Measurements from ENCODE around the gene CXXC5. TPM values are rescaled to one million over a fixed set of nuclear protein-coding genes. Genes with fewer than 3 reads are reported as not detected.

Gene CXXC5
- total RNA-seq, 1 donor from 2014 or later: 33.0 TPM

DNA sequence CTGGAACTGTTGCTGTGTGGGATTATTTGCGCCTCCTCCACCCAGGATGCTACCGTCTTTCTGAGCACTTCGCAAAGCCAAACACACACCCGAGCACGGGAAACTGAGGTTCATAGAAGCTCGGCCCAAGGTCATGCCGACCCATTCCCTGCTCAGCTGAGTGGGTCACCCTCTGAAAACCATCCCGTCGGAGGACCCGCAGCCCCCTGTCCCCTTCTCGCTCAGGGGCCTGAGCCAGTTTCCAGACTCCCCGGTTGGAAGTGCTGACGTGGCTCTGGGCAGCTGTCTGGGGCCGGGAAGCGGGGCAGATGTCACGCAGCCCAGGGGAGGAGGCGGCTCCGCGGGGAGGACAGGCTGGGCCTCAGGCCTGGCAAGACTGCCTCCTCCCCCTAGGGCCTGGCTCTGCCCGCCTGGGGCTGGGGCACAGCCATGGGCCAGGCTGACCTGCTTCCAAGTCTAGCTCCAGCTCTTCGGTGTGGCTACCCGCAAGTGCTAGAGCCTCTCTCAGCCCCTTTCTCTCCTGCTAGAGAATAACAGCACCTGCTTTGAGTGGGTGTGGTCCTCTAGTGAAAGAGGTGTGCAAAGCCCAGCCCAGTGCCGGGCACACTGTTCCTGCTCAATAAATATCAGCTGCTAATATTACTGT, 9.9 kb upstream of the CXXC5 start:
- peak; percentile 93 for DNase-seq (ENCODE audit: low spot score)

DNA sequence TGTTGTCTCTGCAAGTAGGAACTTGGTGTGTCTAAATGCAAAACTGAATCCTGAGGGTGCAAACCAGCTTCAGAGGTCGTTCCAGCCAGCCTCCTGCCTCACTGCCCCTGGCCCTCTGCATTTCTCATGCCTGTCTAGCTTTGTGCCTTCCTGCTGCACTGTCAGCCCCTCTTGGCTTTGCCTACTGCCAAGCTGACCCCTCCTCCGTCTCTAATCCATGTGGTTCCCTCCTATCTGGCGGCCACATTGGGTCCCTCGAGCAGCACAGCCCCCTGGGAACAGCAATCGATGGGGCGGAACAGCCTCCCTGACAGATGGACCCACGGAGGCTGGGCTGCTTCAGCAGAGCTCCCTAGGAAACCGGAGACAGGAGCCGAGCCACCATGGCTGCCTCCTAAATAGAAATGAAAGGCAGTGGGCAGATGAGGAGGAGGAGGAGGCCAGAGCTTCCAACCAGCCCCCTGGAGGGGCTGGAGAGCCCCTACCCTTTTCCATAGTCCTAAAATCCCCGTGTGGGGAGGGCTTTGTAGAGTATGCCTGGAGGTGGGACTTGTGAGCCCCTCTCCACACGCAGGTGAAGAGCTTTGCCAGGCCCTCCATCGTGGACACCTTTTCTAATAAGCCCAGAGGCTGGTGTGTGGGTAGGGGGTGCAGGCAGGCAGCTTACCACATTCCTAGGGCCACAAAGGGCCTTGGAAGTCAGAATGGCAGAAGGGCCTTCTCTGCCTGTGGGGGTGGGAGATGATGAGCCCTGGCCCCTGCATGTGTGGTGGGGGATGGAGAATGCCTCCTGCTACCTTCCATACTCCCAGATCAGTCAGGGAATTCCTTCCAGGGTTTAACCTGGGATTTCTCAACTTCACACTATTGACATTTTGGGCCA, 9.2 kb upstream of the CXXC5 start:
- peak; percentile 69 for DNase-seq (ENCODE audit: low spot score)

GRCh38 chr5:139639619-139640380, 8.3 kb upstream of the CXXC5 start:
- DNase-seq (ENCODE audit: low spot score): peak; percentile 64

DNA sequence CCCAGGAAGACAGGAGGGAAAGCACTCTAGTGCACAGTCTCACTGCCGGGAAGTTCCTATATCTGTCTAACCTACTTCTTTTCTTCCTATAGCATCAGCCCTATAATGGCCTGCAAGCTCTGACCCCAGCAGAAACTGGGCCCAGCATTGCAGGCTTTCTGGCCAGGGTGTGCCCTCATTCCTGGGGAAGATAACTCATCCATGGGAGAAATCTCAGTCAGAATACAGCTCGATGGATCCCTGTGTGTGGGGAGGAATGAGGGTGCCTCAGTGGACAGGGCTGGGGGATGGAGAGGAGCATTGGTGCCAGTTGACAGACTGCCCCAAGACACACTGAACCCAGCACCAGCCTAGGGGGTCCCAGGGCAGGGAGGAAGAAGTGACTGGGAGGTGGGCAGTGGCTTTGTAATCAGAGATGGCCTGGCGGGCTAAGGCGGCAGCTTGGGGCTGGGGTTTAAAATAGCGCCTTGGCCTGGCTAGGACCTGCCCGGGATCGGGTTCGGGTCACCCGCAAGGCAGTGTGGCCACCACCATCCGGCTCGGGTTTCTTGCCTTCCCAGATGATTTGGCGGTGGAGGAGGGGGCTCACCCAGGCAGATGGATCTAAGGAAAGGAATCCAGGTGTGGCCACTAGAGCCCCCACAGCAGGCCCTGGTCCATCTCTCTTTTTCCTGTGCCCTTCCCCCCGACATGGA, 7.6 kb upstream of the CXXC5 start:
- DNase-seq (ENCODE audit: low spot score): peak; percentile 84

DNA sequence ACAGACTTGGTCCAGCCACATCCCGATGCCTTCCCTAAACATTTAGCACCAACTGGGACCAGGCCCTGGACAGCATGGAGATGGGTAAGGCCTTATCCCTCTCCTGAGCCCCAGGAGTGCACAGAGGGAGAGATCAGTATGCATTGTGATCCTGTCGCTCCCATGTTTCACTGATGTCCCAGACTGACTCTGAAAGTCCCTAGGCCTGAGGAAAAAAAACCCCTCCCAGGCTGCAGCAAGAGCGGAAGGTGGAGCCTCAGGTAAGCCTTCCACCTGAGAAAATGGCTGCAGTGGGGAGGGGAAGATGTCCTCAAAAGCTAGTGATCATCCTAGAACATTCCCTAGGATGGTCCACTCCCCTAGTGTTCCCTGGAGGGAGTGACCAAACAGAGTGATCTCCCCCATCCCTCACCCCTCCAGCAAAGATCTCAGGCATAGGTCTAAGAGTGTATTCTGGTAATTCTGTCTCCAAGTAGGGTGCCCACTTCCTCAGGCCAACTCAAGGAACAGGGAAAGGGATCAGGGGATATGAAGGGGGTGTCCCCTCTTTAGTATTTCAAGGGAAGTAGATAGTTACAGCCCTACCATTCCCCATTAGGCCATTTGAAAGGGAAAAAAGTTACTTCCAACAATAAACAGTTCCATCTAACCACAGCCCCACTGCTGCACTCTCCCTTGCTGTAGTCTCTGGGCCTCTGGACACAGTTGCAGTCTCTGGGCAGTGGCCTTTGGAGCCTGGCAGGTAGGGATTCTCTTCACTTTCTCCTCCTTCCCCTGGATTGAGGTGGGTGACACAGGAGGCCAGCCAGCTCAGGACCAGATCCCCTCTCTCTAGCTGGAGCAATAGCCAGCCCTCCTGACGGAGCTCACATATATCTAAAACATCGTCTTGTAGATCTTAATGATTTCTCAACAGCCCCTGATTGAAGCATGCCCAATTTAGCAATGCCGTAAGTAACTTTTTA, 6.8 kb upstream of the CXXC5 start:
- DNase-seq (ENCODE audit: low spot score): peak; percentile 62

GRCh38 chr5:139642213-139642612, 5.9 kb upstream of the CXXC5 start:
- peak; percentile 57 for DNase-seq (ENCODE audit: low spot score)

GRCh38 chr5:139642891-139643871, 5.0 kb upstream of the CXXC5 start:
- peak; percentile 86 for DNase-seq (ENCODE audit: low spot score)

GRCh38 chr5:139644001-139644456, 4.1 kb upstream of the CXXC5 start:
- DNase-seq (ENCODE audit: low spot score): peak; percentile 78

- peak; percentile 69 for DNase-seq (ENCODE audit: low spot score)
Observed at GRCh38 chr5:139644646-139645429, 3.3 kb upstream of the CXXC5 start.

DNA sequence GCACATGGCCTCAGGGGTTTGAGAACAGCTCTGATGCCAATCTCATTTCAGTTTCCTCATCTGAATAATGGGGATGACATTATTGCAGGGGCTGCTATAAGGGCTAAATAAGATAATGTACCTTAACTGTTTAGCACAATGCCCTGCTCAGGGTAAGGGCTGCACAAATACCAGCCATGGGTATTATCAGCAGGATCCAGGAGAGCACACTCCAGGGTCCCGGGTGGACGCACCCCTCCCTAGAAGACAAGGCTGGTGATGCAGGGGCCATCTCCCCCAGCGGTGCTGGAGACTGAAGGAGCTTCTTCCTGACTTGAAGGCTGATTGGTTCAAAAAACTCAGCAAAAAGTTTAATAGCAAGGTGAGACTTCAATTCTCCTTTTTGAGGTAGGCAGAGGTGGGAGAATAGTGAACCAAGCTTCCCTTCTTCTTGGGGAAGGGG, 2.7 kb upstream of the CXXC5 start:
- DNase-seq (ENCODE audit: low spot score): no peak

DNA sequence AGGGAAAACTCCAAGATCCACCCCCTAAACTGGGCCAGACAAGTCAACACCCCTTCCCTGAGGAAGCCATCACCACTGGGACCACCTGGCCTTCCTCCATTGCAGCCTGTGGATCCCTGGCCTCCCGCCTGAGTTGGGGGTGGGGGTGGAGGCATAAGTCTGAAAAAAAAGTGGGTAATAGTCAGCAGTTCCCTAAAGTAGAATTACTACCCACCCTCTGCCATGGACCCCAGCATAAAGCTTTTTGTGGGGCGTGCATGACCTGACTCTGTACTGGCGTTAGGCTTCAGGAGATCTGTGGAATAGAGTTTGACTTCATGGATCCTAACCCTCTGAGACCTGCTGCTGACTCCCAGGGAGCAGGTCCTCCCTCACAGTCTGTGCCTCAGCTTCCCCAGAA, 2.0 kb upstream of the CXXC5 start:
- no peak for DNase-seq (ENCODE audit: low spot score)

- no peak for DNase-seq (ENCODE audit: low spot score)
Observed at GRCh38 chr5:139646912-139647505, 1.1 kb upstream of the CXXC5 start.

GRCh38 chr5:139647506-139648204, 494 bp upstream of the CXXC5 start:
- DNase-seq (ENCODE audit: low spot score): no peak

DNA sequence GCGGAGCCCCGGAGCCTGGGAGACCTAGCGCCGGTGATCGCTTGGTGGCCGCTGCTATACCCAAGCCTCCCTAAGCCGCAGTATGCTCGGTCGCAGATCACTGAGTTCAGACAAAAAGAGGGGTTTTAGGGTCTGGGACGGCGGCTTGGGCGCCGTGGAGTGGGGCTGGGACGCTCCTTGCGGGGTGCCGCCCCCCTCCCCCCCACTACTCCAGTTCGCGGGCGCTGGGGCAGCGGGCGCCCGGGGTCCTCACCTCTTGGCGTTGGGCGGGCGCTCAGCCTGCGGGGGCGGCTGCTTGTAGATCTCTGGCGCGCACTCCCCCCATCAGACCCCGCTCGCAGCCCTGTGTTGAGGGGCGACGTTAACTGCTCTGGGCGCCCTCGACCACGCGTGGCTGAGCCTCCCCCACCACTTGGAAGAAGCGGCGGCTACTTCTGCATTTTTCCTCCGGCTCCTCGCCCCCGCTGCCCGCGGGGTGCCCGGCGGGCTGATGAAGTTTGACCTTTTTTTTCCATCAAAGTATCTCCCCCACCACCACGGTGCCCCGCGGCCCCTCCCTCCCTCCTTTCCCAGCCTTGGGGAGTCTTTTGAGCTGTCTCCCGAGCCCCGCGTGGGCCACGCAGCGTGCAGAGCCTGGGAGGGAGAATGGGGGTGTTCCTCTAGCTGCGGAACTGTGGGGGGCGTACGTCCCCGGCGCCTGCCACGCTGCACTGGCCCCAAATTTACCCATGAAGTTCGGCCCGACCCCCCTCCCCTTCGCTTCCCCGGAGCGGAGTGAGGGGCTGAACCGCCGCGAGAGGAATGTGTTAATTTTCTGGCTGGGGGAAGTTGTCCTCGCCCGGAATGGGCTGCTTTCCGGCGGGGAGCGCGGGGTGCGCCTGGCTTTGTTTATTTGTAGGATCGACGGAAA, 1.2 kb downstream of the CXXC5 start:
- no peak for DNase-seq (ENCODE audit: low spot score)

- DNase-seq (ENCODE audit: low spot score): no peak
Observed at GRCh38 chr5:139650031-139650688, 2.0 kb downstream of the CXXC5 start.

Measured in mesenteric fat pad (tissue), 1 donor.